ENCODE measurements around the gene FAM174C.
A peak's percentile ranks its signal among the peaks of the same experiment; 100 is the strongest.

The FAM174C gene

DNA sequence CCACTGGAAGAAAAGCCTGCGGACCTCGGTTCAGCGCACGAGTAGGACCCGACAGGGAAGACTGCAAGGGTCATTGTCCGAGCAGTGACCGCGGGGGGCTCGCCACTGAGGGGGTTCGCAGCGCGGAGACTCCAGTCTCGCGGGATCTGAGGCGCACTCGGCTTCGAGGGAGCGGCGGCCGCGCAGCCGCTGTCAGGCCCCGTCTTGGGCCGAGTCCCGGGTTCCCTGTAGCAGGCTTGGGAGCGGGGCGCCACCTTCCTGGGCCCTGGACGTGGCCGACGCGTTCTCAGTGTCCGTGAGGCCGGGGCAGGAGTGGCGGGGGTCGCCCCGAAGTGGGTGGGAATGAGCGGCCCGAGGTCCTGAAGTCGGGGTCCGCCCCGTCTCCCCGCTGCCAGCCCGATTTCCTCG, 474 bp upstream of the FAM174C start (continued):
- TF ChIP-seq ZSCAN23 (tag by site-specific recombination; IDR thresholded peaks at IDR 0.05) (peak; percentile 81; the same call in 1 of the 2 replicates), ZNF544 (tag by site-specific recombination; IDR thresholded peaks at IDR 0.05) (no peak), ZNF621 (tag by site-specific recombination; IDR thresholded peaks at IDR 0.05) (no peak), ZNF792 (tag by site-specific recombination; IDR thresholded peaks at IDR 0.05) (no peak), ZNF174 (tag by site-specific recombination; IDR thresholded peaks at IDR 0.05) (no peak), ZNF701 (tag by site-specific recombination; IDR thresholded peaks at IDR 0.05) (no peak), ZNF768 (tag by site-specific recombination; IDR thresholded peaks at IDR 0.05) (peak; percentile 26; the same call in 1 of the 2 replicates), HOXA7 (CRISPR knock-in tag; IDR thresholded peaks at IDR 0.05; ENCODE audit: borderline replicate concordance) (no peak), ZNF530 (tag by site-specific recombination; IDR thresholded peaks at IDR 0.05; ENCODE audit: low read depth) (no peak), MZF1 (tag by site-specific recombination; IDR thresholded peaks at IDR 0.05; ENCODE audit: borderline replicate concordance) (no peak; the same call in 1 of the 2 replicates), GLIS1 (tag by site-specific recombination; IDR thresholded peaks at IDR 0.05) (no peak; the same call in none of the 2 replicates), ZNF214 (tag by site-specific recombination; IDR thresholded peaks at IDR 0.05; ENCODE audit: borderline replicate concordance) (no peak), YY2 (tag by site-specific recombination; IDR thresholded peaks at IDR 0.05) (no peak), SCRT1 (tag by site-specific recombination; IDR thresholded peaks at IDR 0.05; ENCODE audit: borderline replicate concordance) (no peak), ZNF707 (tag by site-specific recombination; IDR thresholded peaks at IDR 0.05) (no peak), ZNF549 (tag by site-specific recombination; IDR thresholded peaks at IDR 0.05) (no peak), ZBTB20 (tag by site-specific recombination; IDR thresholded peaks at IDR 0.05) (peak; percentile 100), ZNF560 (tag by site-specific recombination; IDR thresholded peaks at IDR 0.05; ENCODE audit: borderline replicate concordance) (no peak), FEZF1 (tag by site-specific recombination; IDR thresholded peaks at IDR 0.05) (no peak), ZNF19 (tag by site-specific recombination; IDR thresholded peaks at IDR 0.05; ENCODE audit: low read depth) (no peak), ZNF785 (tag by site-specific recombination; IDR thresholded peaks at IDR 0.05) (peak; percentile 80; the same call in 1 of the 2 replicates)
- TF ChIP-seq, protein P1, sequence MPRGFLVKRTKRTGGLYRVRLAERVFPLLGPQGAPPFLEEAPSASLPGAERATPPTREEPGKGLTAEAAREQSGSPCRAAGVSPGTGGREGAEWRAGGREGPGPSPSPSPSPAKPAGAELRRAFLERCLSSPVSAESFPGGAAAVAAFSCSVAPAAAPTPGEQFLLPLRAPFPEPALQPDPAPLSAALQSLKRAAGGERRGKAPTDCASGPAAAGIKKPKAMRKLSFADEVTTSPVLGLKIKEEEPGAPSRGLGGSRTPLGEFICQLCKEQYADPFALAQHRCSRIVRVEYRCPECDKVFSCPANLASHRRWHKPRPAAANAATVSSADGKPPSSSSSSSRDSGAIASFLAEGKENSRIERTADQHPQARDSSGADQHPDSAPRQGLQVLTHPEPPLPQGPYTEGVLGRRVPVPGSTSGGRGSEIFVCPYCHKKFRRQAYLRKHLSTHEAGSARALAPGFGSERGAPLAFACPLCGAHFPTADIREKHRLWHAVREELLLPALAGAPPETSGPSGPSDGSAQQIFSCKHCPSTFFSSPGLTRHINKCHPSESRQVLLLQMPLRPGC (tag by site-specific recombination; IDR thresholded peaks at IDR 0.05) = no peak
- TF ChIP-seq, protein P2, sequence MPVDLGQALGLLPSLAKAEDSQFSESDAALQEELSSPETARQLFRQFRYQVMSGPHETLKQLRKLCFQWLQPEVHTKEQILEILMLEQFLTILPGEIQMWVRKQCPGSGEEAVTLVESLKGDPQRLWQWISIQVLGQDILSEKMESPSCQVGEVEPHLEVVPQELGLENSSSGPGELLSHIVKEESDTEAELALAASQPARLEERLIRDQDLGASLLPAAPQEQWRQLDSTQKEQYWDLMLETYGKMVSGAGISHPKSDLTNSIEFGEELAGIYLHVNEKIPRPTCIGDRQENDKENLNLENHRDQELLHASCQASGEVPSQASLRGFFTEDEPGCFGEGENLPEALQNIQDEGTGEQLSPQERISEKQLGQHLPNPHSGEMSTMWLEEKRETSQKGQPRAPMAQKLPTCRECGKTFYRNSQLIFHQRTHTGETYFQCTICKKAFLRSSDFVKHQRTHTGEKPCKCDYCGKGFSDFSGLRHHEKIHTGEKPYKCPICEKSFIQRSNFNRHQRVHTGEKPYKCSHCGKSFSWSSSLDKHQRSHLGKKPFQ (tag by site-specific recombination; IDR thresholded peaks at IDR 0.05) = peak; percentile 36; the same call in 1 of the 2 replicates
- TF ChIP-seq, protein P3, sequence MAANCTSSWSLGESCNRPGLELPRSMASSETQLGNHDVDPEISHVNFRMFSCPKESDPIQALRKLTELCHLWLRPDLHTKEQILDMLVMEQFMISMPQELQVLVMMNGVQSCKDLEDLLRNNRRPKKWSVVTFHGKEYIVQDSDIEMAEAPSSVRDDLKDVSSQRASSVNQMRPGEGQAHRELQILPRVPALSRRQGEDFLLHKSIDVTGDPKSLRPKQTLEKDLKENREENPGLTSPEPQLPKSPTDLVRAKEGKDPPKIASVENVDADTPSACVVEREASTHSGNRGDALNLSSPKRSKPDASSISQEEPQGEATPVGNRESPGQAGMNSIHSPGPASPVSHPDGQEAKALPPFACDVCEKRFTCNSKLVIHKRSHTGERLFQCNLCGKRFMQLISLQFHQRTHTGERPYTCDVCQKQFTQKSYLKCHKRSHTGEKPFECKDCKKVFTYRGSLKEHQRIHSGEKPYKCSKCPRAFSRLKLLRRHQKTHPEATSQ (tag by site-specific recombination; IDR thresholded peaks at IDR 0.05) = peak; percentile 80
- TF ChIP-seq, protein P4, sequence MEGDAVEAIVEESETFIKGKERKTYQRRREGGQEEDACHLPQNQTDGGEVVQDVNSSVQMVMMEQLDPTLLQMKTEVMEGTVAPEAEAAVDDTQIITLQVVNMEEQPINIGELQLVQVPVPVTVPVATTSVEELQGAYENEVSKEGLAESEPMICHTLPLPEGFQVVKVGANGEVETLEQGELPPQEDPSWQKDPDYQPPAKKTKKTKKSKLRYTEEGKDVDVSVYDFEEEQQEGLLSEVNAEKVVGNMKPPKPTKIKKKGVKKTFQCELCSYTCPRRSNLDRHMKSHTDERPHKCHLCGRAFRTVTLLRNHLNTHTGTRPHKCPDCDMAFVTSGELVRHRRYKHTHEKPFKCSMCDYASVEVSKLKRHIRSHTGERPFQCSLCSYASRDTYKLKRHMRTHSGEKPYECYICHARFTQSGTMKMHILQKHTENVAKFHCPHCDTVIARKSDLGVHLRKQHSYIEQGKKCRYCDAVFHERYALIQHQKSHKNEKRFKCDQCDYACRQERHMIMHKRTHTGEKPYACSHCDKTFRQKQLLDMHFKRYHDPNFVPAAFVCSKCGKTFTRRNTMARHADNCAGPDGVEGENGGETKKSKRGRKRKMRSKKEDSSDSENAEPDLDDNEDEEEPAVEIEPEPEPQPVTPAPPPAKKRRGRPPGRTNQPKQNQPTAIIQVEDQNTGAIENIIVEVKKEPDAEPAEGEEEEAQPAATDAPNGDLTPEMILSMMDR (tag by site-specific recombination; IDR thresholded peaks at IDR 0.05) = peak; percentile 48
- TF ChIP-seq, protein P5, sequence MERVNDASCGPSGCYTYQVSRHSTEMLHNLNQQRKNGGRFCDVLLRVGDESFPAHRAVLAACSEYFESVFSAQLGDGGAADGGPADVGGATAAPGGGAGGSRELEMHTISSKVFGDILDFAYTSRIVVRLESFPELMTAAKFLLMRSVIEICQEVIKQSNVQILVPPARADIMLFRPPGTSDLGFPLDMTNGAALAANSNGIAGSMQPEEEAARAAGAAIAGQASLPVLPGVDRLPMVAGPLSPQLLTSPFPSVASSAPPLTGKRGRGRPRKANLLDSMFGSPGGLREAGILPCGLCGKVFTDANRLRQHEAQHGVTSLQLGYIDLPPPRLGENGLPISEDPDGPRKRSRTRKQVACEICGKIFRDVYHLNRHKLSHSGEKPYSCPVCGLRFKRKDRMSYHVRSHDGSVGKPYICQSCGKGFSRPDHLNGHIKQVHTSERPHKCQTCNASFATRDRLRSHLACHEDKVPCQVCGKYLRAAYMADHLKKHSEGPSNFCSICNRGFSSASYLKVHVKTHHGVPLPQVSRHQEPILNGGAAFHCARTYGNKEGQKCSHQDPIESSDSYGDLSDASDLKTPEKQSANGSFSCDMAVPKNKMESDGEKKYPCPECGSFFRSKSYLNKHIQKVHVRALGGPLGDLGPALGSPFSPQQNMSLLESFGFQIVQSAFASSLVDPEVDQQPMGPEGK (tag by site-specific recombination; IDR thresholded peaks at IDR 0.05) = peak; percentile 83
- TF ChIP-seq, protein P6, sequence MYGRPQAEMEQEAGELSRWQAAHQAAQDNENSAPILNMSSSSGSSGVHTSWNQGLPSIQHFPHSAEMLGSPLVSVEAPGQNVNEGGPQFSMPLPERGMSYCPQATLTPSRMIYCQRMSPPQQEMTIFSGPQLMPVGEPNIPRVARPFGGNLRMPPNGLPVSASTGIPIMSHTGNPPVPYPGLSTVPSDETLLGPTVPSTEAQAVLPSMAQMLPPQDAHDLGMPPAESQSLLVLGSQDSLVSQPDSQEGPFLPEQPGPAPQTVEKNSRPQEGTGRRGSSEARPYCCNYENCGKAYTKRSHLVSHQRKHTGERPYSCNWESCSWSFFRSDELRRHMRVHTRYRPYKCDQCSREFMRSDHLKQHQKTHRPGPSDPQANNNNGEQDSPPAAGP (tag by site-specific recombination; IDR thresholded peaks at IDR 0.05) = peak; percentile 69; the same call in 1 of the 2 replicates
- TF ChIP-seq, protein P7, sequence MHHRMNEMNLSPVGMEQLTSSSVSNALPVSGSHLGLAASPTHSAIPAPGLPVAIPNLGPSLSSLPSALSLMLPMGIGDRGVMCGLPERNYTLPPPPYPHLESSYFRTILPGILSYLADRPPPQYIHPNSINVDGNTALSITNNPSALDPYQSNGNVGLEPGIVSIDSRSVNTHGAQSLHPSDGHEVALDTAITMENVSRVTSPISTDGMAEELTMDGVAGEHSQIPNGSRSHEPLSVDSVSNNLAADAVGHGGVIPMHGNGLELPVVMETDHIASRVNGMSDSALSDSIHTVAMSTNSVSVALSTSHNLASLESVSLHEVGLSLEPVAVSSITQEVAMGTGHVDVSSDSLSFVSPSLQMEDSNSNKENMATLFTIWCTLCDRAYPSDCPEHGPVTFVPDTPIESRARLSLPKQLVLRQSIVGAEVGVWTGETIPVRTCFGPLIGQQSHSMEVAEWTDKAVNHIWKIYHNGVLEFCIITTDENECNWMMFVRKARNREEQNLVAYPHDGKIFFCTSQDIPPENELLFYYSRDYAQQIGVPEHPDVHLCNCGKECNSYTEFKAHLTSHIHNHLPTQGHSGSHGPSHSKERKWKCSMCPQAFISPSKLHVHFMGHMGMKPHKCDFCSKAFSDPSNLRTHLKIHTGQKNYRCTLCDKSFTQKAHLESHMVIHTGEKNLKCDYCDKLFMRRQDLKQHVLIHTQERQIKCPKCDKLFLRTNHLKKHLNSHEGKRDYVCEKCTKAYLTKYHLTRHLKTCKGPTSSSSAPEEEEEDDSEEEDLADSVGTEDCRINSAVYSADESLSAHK (tag by site-specific recombination; IDR thresholded peaks at IDR 0.05) = peak; percentile 14; the same call in 1 of the 2 replicates
